ENCODE results near the gene SSR1.
A peak's percentile ranks its signal among the peaks of the same experiment; 100 is the strongest.

The SSR1 gene

DNA sequence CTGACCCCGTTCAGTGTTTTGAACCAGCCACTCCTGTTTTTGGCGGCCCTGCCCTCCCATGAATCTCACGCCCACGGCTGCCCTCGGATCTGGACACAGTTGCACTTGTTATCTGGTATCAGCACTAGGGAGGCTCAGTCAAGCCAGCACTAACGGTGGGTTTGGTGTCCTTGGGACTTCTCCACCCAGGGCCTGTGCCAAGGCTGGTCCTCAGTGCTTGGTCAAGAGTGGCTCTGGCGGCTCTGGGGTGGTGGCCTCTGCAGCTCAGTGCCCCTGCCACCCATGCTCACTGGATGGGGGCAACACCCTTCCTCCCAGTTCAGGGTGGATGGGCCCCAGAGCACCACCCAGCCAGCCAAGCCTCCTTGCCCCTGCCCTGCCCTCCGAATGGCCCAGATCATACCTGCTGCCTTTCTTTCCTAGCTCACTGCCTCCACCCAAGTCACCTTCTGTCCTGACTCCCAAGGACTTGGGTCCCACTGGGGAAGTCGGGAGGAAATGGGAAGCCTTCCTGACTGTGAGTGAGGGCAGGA lies 54.7 kb downstream of the SSR1 start:
- no peak for DNase-seq

GRCh38 chr6:7257521-7258230 lies 55.3 kb downstream of the SSR1 start:
- no peak for DNase-seq

GRCh38 chr6:7256785-7257184 lies 56.2 kb downstream of the SSR1 start:
- no peak for DNase-seq

- no peak for DNase-seq
Observed at GRCh38 chr6:7255918-7256317, 57.1 kb downstream of the SSR1 start.

- peak in 9 of 51 donors; percentile 4 to 25 (median 6) for DNase-seq
Observed at GRCh38 chr6:7254980-7255835, 57.8 kb downstream of the SSR1 start.

DNA sequence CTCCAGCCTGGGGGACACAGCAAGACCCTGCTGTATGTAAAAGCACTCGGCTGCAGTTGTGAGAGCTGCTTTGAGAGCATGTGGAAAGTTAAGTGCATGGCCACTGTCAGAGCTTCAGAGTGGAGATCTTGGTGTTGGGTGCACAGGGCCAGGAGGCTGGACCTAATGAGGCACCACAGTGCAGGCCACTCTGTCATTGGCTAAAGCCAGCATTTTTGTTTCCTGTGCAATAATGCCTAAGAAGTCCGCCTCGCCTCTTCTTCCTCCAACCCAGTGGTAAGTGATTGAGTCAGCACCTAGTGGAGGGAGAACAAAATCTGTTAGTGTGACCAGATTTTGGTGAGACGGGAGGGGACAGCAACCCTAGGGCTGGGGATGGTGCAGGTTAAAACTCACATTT lies 60.6 kb downstream of the SSR1 start:
- DNase-seq: no peak

DNA sequence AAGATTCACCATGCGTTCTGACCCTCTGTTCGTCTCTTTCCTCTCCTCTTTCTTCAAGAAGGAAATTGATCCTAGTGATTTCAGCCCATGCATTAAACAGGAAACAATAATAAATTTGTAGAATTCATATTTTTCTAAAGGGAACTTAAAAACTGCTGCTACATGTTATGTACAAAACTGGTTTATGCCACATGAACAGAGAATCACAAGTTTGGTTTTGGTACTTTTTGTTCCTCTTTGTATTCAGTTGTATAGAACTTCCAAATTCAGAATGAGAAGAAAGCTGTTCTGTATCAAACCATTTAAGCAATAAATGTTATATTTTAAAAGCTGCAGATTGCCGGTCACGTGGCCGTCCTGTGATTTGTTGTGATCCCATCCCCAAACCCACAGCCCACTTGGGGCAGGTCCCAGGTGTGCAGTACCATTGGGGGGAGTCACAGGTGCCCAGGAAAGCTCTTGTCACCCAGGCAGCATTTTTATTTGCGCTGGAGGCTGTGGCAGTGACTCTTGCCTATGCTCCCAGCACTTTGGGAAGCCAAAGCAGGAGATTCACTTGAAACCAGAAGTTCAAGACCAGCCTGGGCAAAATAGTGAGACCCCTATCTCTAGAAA lies 61.2 kb downstream of the SSR1 start:
- no peak for DNase-seq

GRCh38 chr6:7250812-7251211 lies 62.2 kb downstream of the SSR1 start:
- DNase-seq: no peak

DNA sequence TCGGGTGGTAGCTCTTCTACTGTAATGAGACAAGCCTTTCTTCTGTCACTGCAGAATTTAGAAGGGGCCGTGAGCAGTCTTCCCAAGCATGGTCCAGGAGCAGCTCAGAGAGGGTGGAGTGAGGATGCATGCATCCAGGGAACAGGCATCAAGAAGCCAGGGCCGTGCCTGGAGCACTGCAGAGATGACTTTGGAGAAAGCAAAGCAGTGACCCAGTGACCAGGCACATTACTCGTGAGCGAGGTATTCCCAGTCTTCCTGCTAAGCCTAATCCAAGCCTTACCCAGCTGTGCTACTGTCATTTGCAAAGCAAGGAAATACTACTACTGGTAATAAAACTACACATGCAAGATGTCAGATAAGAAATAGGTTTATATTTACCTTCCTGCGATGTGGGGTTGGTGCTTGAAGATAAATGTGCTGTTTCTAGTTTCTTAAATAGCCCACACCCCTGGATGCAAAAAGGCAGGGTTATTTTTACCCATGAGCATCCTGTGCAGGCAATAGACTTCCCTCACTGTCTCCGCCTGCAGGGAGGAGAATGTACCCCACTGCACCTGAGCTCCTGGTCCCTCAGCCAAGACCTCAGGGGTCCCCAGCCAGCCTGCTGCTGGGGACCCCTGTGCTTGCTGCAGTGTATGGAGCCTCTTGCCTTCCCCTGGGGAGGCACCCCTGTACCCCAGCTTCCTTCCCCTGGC lies 62.9 kb downstream of the SSR1 start:
- DNase-seq: no peak

GRCh38 chr6:7249391-7249790 lies 63.6 kb downstream of the SSR1 start:
- no peak for DNase-seq

DNA sequence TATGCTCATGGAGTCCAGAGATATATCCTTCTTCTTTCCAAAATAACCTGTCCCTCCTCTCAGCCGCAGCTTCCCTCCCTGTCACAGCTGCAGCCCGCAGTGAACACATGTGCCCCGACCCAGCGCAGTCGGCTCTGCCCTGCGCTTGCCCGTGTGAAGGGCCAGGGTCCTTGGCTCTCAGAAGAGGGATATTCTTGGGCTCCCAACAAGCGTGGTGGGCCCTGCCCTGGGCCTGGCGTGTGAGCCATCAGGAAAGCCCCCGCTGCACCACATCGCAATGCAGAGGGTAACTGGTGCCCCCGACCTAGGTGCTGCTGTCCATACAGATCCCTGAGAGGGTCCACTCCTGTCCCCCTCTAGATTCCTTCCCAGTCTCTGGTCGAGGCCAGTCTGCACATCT lies 65.2 kb downstream of the SSR1 start:
- DNase-seq: no peak

- DNase-seq: no peak
Observed at GRCh38 chr6:7247179-7247456, 65.9 kb downstream of the SSR1 start.

DNA sequence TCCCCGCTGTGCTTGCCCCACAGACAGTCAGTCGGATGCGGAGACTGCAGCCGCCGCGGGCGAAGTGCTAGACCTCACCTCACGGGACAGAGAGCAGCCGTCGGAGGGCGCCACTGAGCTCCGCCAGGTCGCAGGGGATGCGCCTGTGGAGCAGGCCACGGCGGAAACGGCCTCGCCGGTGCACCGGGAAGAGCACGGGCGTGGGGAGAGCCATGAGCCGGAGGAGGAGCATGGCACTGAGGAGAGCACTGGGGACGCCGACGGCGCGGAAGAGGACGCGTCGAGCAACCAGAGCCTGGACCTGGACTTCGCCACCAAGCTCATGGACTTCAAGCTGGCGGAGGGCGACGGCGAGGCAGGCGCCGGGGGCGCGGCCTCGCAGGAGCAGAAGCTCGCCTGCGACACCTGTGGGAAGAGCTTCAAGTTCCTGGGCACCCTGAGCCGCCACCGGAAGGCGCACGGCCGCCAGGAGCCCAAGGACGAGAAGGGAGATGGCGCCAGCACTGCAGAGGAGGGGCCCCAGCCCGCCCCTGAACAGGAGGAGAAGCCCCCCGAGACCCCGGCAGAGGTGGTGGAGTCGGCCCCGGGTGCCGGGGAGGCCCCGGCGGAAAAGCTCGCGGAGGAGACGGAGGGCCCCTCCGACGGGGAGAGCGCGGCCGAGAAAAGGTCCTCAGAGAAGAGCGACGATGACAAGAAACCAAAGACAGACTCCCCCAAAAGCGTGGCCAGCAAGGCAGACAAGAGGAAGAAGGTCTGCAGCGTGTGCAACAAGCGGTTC lies 66.4 kb downstream of the SSR1 start:
- DNase-seq: no peak

- no peak for DNase-seq
Observed at GRCh38 chr6:7245668-7246393, 67.2 kb downstream of the SSR1 start.

DNA sequence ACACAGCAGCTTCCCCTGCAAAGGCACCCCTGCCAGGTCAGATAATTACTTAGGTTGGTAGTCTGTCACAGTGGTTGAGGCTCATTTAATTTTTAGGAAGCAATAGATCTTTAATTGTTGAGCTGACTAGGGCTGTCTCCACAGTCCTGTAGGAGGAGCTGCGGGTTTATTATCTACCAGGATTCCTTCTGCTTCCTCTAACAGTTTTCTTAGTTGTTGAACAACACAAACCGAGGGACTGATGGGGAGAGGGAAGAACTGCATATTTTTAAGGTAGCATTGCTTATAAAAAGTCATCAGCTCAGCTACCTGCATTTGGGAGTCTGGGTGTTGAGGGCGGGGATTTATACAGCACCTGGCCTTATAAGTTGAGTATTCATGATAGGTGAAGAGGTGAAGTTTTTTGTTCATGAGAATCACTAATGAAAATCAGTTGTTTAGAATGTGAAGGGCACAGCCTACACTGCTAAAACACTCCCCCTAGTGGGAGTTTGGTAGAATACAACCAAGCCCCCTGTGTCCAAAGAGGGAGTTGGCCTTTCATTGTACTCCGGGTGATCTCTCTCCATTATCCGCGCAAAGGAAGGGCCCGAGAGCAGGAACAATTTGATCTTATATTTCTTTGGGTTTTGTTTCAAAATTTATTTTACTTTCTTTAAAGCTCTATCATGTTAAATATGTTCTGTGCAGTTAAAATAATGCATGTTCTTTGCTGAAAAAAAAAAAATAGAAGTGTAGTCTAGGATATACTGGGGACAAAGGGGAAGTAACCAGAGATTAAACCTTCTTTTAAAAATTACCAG lies 69.6 kb downstream of the SSR1 start:
- peak in 19 of 51 donors; percentile 5 to 59 (median 21) for DNase-seq

DNA sequence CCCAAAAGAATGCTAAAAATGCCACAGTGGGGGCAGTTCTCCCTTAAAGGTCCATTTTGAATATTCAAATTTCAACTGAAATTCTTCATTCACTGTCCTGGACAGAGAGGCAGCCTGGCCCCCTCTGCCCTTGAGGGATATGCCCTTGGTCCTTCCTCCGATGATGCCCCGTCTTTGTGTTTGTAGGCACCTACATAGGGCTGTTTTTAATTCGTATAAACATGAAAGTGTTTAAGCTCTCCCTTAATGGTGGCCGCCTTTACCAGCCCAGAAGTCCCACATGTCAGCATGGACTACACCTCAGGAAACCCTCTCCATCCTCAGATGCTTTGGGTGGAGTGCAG lies 70.2 kb downstream of the SSR1 start:
- no peak for DNase-seq

DNA sequence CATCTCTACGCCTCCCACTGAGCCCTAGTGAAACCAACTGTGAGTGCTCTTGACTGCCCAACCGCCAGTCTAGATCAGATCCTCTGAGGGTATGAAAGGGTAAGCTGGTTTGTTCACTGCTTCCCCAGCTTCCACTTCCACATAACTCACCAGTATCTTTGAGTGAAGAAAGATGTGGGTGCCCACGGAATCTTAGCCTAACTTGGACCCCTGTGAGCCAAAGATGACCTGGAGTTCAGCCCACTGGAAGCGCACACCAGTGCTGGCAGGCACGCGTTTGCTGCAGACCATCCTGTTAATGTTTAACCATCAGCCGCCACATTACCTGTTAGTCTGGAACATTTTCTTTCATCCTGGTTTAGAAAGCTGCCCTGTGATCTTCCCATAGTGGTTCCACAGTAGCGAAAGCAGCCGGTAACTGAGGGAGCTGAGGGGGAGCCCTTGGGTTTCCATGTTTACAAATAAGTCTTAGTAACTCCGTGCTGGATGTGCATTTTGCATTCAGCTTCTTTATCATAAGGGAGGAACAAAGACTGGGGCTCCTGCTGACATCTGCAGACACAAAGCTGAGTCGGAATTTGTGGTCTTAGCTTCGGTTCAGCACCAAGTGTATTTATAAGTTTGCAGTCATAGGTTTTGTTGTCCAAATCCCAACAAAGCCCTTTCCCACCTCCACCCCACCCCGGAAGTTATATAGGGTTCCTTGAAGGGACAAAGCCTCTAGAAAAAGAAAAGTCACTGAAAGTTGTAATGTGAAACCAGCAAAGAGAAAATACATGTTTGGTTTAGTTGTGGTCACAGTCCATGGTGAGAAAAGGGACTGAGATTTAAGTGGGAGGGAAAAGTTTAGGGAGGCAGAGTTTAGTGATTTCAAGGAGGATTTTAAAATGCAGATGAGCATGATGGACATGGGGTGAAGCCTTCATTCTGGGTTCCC lies 71.0 kb downstream of the SSR1 start:
- DNase-seq: no peak

- no peak for DNase-seq
Observed at GRCh38 chr6:7241160-7241559, 71.8 kb downstream of the SSR1 start.

Data from hypothalamus (tissue), 51 donors.